H1 (cell line): ENCODE measurements around the gene ERCC1. TPM values are rescaled to one million over a fixed set of nuclear protein-coding genes. Genes with fewer than 3 reads are reported as not detected.
A peak's percentile ranks its signal among the peaks of the same experiment; 100 is the strongest.

ENCODE experiments used
- CTCF ChIA-PET: fragments of 300-600 bp; sonication (Branson Sonifier 250); formaldehyde crosslinking; loops from one replicate; lab custom pipeline; 2021; ENCODE audit not compliant: partially characterized antibody; lab: Charles Lee
- POLR2A ChIA-PET: fragments of 300-600 bp; sonication (Branson Sonifier 250); formaldehyde crosslinking; loops from one replicate; lab custom pipeline; 2021; ENCODE audit warnings: inconsistent platforms; ENCODE audit not compliant: partially characterized antibody; lab: Charles Lee
- DNase-seq, 2 experiments: peaks; one replicate each; pipeline versions ENCODE4 v3.0.0 to v3.0.0-alpha.2; 2010 to 2022; ENCODE audit warnings: low spot score in 2 of 2, low read depth in 1 of 2, mixed read lengths in 1 of 2
- FAIRE-seq: peaks from 2 replicates; lab custom pipeline; 2011; peaks lifted over from hg19 to GRCh38; lab: Jason Lieb, UNC
- H2AFZ ChIP-seq: 2 replicates; pipeline ENCODE4 v1.8.1; 2012; ENCODE audit warnings: low read length, inconsistent platforms
- H2AK5ac ChIP-seq: 2 replicates; pipeline ENCODE4 v1.6.1; 2013; ENCODE audit warnings: low read depth, low read length
- H2BK120ac ChIP-seq: replicated peaks from 2 replicates; pipeline ENCODE3; 2013; ENCODE audit warnings: low read depth, low read length, inconsistent platforms
- H2BK12ac ChIP-seq: 2 replicates; pipeline ENCODE4 v1.6.1; 2013; ENCODE audit warnings: low read depth, low read length
- H2BK15ac ChIP-seq: 2 replicates; pipeline ENCODE4 v1.6.1; 2013; ENCODE audit warnings: low read length
- H2BK20ac ChIP-seq: 2 replicates; pipeline ENCODE4 v1.6.1; 2013; ENCODE audit warnings: low read length
- H2BK5ac ChIP-seq: 2 replicates; pipeline ENCODE4 v1.6.1; 2013; ENCODE audit warnings: low read depth, low read length
- H3K14ac ChIP-seq: 2 replicates; pipeline ENCODE4 v1.6.1; 2013; ENCODE audit warnings: inconsistent platforms; ENCODE audit not compliant: insufficient read length
- H3K18ac ChIP-seq: 2 replicates; pipeline ENCODE4 v1.6.1; 2013; ENCODE audit warnings: low read length; ENCODE audit errors: extremely low read depth
- H3K23ac ChIP-seq: 2 replicates; pipeline ENCODE4 v1.6.1; 2013; ENCODE audit warnings: inconsistent platforms; ENCODE audit not compliant: insufficient read length
- H3K23me2 ChIP-seq: 2 replicates; pipeline ENCODE4 v1.6.1; 2013; ENCODE audit warnings: low read depth, low read length
- H3K27ac ChIP-seq: 2 replicates; pipeline ENCODE4 v1.6.1; 2011; ENCODE audit warnings: low read depth, low read length, inconsistent platforms
- H3K27me3 ChIP-seq, 4 experiments: replicated peaks in 1 of 4; 1 replicate in 1 of 4; 2 replicates in 3 of 4; pipeline versions ENCODE4 v1.6.1 to v1.8.1; 2011 to 2013; ENCODE audit warnings: low read length in 3 of 4, mild to moderate bottlenecking in 3 of 4, inconsistent platforms in 2 of 4, mixed read lengths in 2 of 4, moderate library complexity in 1 of 4; ENCODE audit not compliant: control insufficient read depth in 3 of 4, insufficient read depth in 3 of 4; ENCODE audit errors: extremely low read depth in 1 of 4
- H3K36me3 ChIP-seq, 4 experiments: 2 replicates each; pipeline versions ENCODE4 v1.6.1 to v1.8.1; 2011 to 2013; ENCODE audit warnings: mild to moderate bottlenecking in 4 of 4, low read length in 3 of 4, moderate library complexity in 2 of 4, control low read depth in 1 of 4, inconsistent platforms in 1 of 4; ENCODE audit not compliant: insufficient read depth in 4 of 4, control insufficient read depth in 2 of 4
- H3K4ac ChIP-seq: replicated peaks from 2 replicates; pipeline ENCODE3; 2013; ENCODE audit warnings: low read length, low read depth, mixed read lengths, inconsistent platforms; ENCODE audit not compliant: insufficient read length
- H3K4me1 ChIP-seq, 4 experiments: replicated peaks in 1 of 4; 1 replicate in 1 of 4; 2 replicates in 3 of 4; pipeline versions ENCODE4 v1.6.1 to v1.8.1; 2011 to 2013; ENCODE audit warnings: low read length in 3 of 4, inconsistent platforms in 2 of 4, mixed read lengths in 1 of 4; ENCODE audit not compliant: insufficient read depth in 4 of 4, control insufficient read depth in 3 of 4
- H3K4me2 ChIP-seq, 2 experiments: 2 replicates each; pipeline versions ENCODE4 v1.6.1 to v1.8.1; 2011 to 2013; ENCODE audit warnings: low read depth in 2 of 2, low read length in 2 of 2, control low read depth in 1 of 2, inconsistent platforms in 1 of 2, mild to moderate bottlenecking in 1 of 2; ENCODE audit not compliant: insufficient read depth in 1 of 2
- H3K4me3 ChIP-seq, 4 experiments: fragments of 200-600, 300-600 bp in 1 of 4; sonication (generic), shearing (Covaris generic), sonication (Bioruptor Twin) in 1 of 4; 2 replicates each; pipeline versions ENCODE4 v1.5.1 to v1.8.1; 2011 to 2016; ENCODE audit warnings: low read length in 4 of 4, low read depth in 3 of 4, control low read depth in 2 of 4, inconsistent platforms in 2 of 4, mild to moderate bottlenecking in 2 of 4, mixed read lengths in 1 of 4, moderate library complexity in 1 of 4; ENCODE audit not compliant: insufficient read depth in 2 of 4; ENCODE audit errors: extremely low read depth in 1 of 4
- H3K56ac ChIP-seq: replicated peaks from 2 replicates; pipeline ENCODE3; 2013; ENCODE audit warnings: low read depth, mild to moderate bottlenecking, mixed read lengths, low read length, inconsistent platforms; ENCODE audit not compliant: insufficient read length
- H3K79me1 ChIP-seq: 2 replicates; pipeline ENCODE4 v1.6.1; 2013; ENCODE audit warnings: low read depth, low read length, control low read depth
- H3K79me2 ChIP-seq, 2 experiments: 2 replicates each; pipeline versions ENCODE4 v1.6.1 to v1.8.1; 2012 to 2013; ENCODE audit warnings: low read length in 2 of 2, mild to moderate bottlenecking in 2 of 2, inconsistent platforms in 1 of 2; ENCODE audit not compliant: insufficient read depth in 2 of 2, control insufficient read depth in 1 of 2
- H3K9ac ChIP-seq, 4 experiments: replicated peaks in 1 of 4; 1 replicate in 1 of 4; 2 replicates in 3 of 4; pipeline versions ENCODE4 v1.6.1 to v1.8.1; 2011 to 2013; ENCODE audit warnings: low read depth in 3 of 4, low read length in 3 of 4, control low read depth in 2 of 4, mild to moderate bottlenecking in 2 of 4, moderate library complexity in 2 of 4, inconsistent platforms in 1 of 4; ENCODE audit errors: extremely low read depth in 1 of 4
- H3K9me3 ChIP-seq, 2 experiments: 2 replicates each; pipeline versions ENCODE4 v1.6.1 to v1.8.1; 2012 to 2013; ENCODE audit warnings: mild to moderate bottlenecking in 2 of 2, moderate library complexity in 2 of 2, control low read depth in 1 of 2, inconsistent platforms in 1 of 2, low read depth in 1 of 2, low read length in 1 of 2, mixed read lengths in 1 of 2; ENCODE audit not compliant: insufficient read depth in 2 of 2
- H4K20me1 ChIP-seq, 2 experiments: replicated peaks in 1 of 2; 2 replicates each; pipeline versions ENCODE3 to v1.8.1; 2011 to 2013; ENCODE audit warnings: inconsistent platforms in 2 of 2, low read length in 2 of 2, mild to moderate bottlenecking in 1 of 2; ENCODE audit not compliant: insufficient read depth in 2 of 2, control insufficient read depth in 1 of 2
- H4K5ac ChIP-seq: 2 replicates; pipeline ENCODE4 v1.6.1; 2013; ENCODE audit warnings: low read length, low read depth, mixed read lengths, inconsistent platforms; ENCODE audit not compliant: insufficient read length
- H4K8ac ChIP-seq: 2 replicates; pipeline ENCODE4 v1.8.0; 2013; ENCODE audit warnings: mild to moderate bottlenecking, moderate library complexity, low read length, inconsistent platforms; ENCODE audit not compliant: insufficient read depth; ENCODE audit errors: extremely low read depth
- H4K91ac ChIP-seq: replicated peaks from 2 replicates; pipeline ENCODE3; 2013; ENCODE audit warnings: low read length, mixed read lengths, inconsistent platforms; ENCODE audit not compliant: insufficient read length
- BCL11A ChIP-seq, 2 experiments: IDR thresholded peaks; one replicate each; pipeline ENCODE4 v1.6.1; 2011; ENCODE audit warnings: low read depth in 2 of 2, low read length in 2 of 2, mild to moderate bottlenecking in 2 of 2
- CEBPB ChIP-seq: IDR thresholded peaks from 2 replicates; pipeline ENCODE4 v1.6.1; 2012; ENCODE audit warnings: low read depth, low read length
- EZH2 ChIP-seq: fragments of 200-600 bp; sonication (generic); IDR thresholded peaks from 2 replicates; pipeline ENCODE4 v1.7.1; 2012; ENCODE audit warnings: low read depth, mild to moderate bottlenecking, moderate library complexity, low read length, inconsistent platforms; ENCODE audit not compliant: severe bottlenecking
- GTF2F1 ChIP-seq: IDR thresholded peaks from 2 replicates; pipeline ENCODE4 v1.6.1; 2012; ENCODE audit warnings: low read depth, low read length, improper control_type of control experiment, borderline replicate concordance
- JUN ChIP-seq: IDR thresholded peaks from 2 replicates; pipeline ENCODE4 v1.6.1; 2011; ENCODE audit warnings: low read depth, mild to moderate bottlenecking, improper control_type of control experiment, low read length
- MAFK ChIP-seq: IDR thresholded peaks from 2 replicates; pipeline ENCODE4 v1.6.1; 2012; ENCODE audit warnings: low read depth, mild to moderate bottlenecking, improper control_type of control experiment, low read length
- RFX5 ChIP-seq: IDR thresholded peaks from 2 replicates; pipeline ENCODE4 v1.6.1; 2011; ENCODE audit warnings: low read depth, low read length, improper control_type of control experiment, borderline replicate concordance
- RXRA ChIP-seq: IDR thresholded peaks from 2 replicates; pipeline ENCODE4 v1.6.1; 2011; ENCODE audit warnings: low read depth, mild to moderate bottlenecking, low read length, moderate library complexity; ENCODE audit not compliant: insufficient read depth
- SP1 ChIP-seq: IDR thresholded peaks from 2 replicates; pipeline ENCODE4 v1.6.1; 2011; ENCODE audit warnings: low read depth, low read length
- SRF ChIP-seq: IDR thresholded peaks from 2 replicates; pipeline ENCODE4 v1.6.1; 2011; ENCODE audit warnings: mild to moderate bottlenecking, low read depth, low read length, moderate library complexity
- YY1 ChIP-seq: IDR thresholded peaks from 2 replicates; pipeline ENCODE4 v1.6.1; 2011; ENCODE audit warnings: low read depth, mild to moderate bottlenecking, low read length
- WGBS, 2 experiments: shearing (Covaris generic) in 1 of 2; methylation state at CpG; one replicate each; pipeline versions ENCODE4 v1.1.6 to v1.1.7; 2013 to 2015; ENCODE audit warnings: low lambda C conversion rate in 2 of 2, mixed read lengths in 2 of 2, inconsistent platforms in 1 of 2, low coverage in 1 of 2, missing lambda C conversion rate in 1 of 2; ENCODE audit not compliant: insufficient replicate concordance in 2 of 2, insufficient coverage in 1 of 2, insufficient read length in 1 of 2; ENCODE audit errors: extremely low coverage in 1 of 2, missing lambda C conversion rate in 1 of 2; 5-methylcytosine and 5-hydroxymethylcytosine counted together
- polyA plus RNA-seq, 7 experiments: library from polyadenylated mRNA; depleted of rRNA in 3 of 7; stranded (reverse) in 5 of 7; unstranded in 2 of 7; fragments of >200 nt in 5 of 7; fragments of 200-250 nt in 2 of 7; gene quantifications; 1 replicate in 5 of 7; 2 replicates in 1 of 7; 4 replicates in 1 of 7; pipeline versions ENCODE4 v1.2.1 to v1.2.3, GENCODE V29; 2011 to 2013; ENCODE audit warnings: missing spikeins in 2 of 7, mixed read lengths in 2 of 7
- total RNA-seq: library from RNA; stranded (reverse); fragmentation: NEBNext Ultra II Directional; extraction: Animal tissue kit (Norgen Biotek cat#: 25700); gene quantifications from 2 replicates; pipeline ENCODE4 v1.2.1, GENCODE V29; 2021

ERCC1 gene
- total and polyA plus RNA-seq, 2 of the 8 experiments (the other 6 are each of a cell fraction or from before 2014, with no cell fraction given), result 44.7 to 94.2 TPM

DNA sequence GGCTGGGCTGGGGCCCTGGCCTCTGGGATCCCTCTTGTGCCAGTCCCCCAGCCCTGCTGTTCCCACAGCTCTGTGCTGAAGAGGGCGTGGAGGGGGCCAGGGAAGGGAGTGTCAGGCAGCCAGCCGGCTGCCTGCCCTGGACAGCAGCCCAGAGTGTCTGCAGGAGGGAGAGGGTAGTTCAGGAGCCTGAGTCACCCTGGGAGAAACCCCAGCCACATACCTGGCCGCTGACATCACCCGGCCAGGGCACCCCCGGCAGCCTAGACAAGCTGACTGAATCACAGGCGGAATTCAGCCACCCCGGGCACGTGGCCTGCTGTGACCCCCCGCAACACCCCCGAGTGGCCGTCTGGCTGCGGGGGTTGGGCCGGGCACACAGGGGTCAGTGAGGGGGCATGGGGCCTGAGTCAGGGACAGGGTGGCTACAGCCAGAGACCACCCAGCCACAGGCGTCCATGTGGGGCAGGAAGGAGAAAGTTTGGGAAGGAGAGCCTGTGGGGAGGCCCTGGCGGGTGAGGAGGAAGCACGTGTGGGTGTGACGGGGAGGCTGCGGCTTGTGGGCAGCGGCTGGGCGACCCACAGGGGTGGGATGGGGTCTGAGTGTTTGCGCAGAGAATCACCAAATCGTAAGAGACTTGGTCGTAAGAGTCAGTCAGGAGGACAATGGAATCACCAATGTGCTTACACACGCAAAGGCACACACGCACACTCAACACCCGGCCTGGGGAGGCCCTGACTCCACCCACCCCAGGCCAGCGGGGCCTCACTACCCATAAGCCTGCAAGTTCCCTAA is 32.2 kb upstream of the ERCC1 start:
- ChIA-PET POLR2A (interaction anchor here (0.6 to 3.0 kb wide), 11 partner anchors 8 to 221 kb away, joined by 3 to 41 read pairs (median 3); partner anchors contain the start of gene FOSB), CTCF (interaction anchor here (0.9 to 3.9 kb wide), 8 partner anchors 9 to 30 kb away, joined by 3 to 32 read pairs (median 6); partner anchors contain the start of gene FOSB)
- WGBS, 2 experiments, result 40% methylated on average over 26 of the region's 27 CpGs; no CpG with 5 or more reads in 1 of the 2 experiments
- TF ChIP-seq RXRA (peak; percentile 83; the same call in 1 of the 2 replicates), EZH2 (no peak), SP1 (no peak), MAFK (0 out of 2 replicates have a peak, but pooled peaks have one; percentile 6), GTF2F1 (no peak), SRF (0 out of 2 replicates have a peak, but pooled peaks have one; percentile 8), CEBPB (no peak; the same call in 1 of the 2 replicates), RFX5 (no peak), YY1 (no peak), BCL11A (IDR thresholded peaks at IDR 0.05; ENCODE audit: low read depth in 2 of 2, low read length in 2 of 2) (no peak), JUN (peak; percentile 98)

More for the DNA sequence above, 32.2 kb upstream of the ERCC1 start:
- H3K4me1 ChIP-seq, result peaks cover 0 to 15% (median 8%) of the 10 kb centered on the region in 4 experiments; a peak in 5 of 7 replicates
- peak overlapping the region; percentile 86; the same call in 1 of the 2 replicates for H2BK20ac ChIP-seq
- peak overlapping the region; percentile 95; the same call in 1 of the 2 replicates for H4K8ac ChIP-seq
- H4K20me1 ChIP-seq, result no peaks in the 10 kb centered on the region
- no peaks in the 10 kb centered on the region for H3K36me3 ChIP-seq
- H3K9ac ChIP-seq, result peak overlapping the region in 2 of 4 experiments; percentile 35 to 48; a peak in 2 of 7 replicates
- peak overlapping the region; percentile 48 for H3K18ac ChIP-seq
- H2AK5ac ChIP-seq, result 0 out of 2 replicates have a peak overlapping the region, but pooled peaks have one; percentile 69
- peaks cover 6% of the 10 kb centered on the region; the same call in 1 of the 2 replicates for H3K23me2 ChIP-seq
- peak overlapping the region; percentile 78 for H2BK120ac ChIP-seq
- no peaks in the 10 kb centered on the region for H3K79me2 ChIP-seq
- DNase-seq, result peak in 1 of 2 experiments; percentile 85
- FAIRE-seq, result no peak
- peak overlapping the region; percentile 91 for H4K91ac ChIP-seq
- no peak overlapping the region for H3K56ac ChIP-seq
- H2BK5ac ChIP-seq, result peak overlapping the region; percentile 92
- peaks cover 0 to 13% (median 12%) of the 10 kb centered on the region in 4 experiments; a peak in 6 of 7 replicates for H3K27me3 ChIP-seq
- H3K9me3 ChIP-seq, result no peaks in the 10 kb centered on the region
- no peaks in the 10 kb centered on the region; the same call in 1 of the 2 replicates for H3K79me1 ChIP-seq
- peak overlapping the region; percentile 92; the same call in 1 of the 2 replicates for H2BK15ac ChIP-seq
- peak overlapping the region; percentile 48; the same call in 1 of the 2 replicates for H3K27ac ChIP-seq
- no peak overlapping the region for H3K23ac ChIP-seq
- no peak overlapping the region for H4K5ac ChIP-seq
- H3K14ac ChIP-seq, result no peak overlapping the region
- H2AFZ ChIP-seq, result peak overlapping the region; percentile 65; the same call in 1 of the 2 replicates
- 0 out of 8 replicates have a peak overlapping the region, but pooled peaks of 1 of the 4 experiments have one; percentile 7 for H3K4me3 ChIP-seq
- peak overlapping the region; percentile 94 for H3K4ac ChIP-seq
- H2BK12ac ChIP-seq, result peak overlapping the region; percentile 97
- peak overlapping the region in 1 of 2 experiments; percentile 37; a peak in 2 of 4 replicates for H3K4me2 ChIP-seq
